NK-92 (cell line): ENCODE measurements around the gene HS6ST3.
"Not testable (repeated sequence)": the region's sequence is repeated elsewhere in the genome, so short reads cannot be mapped to it uniquely, and the experiment has no call there.

Source experiments
- DNase-seq: peaks from one replicate; lab custom pipeline; 2025; ENCODE audit not compliant: unreplicated experiment; lab: John Stamatoyannopoulos, UW

The HS6ST3 gene

DNA sequence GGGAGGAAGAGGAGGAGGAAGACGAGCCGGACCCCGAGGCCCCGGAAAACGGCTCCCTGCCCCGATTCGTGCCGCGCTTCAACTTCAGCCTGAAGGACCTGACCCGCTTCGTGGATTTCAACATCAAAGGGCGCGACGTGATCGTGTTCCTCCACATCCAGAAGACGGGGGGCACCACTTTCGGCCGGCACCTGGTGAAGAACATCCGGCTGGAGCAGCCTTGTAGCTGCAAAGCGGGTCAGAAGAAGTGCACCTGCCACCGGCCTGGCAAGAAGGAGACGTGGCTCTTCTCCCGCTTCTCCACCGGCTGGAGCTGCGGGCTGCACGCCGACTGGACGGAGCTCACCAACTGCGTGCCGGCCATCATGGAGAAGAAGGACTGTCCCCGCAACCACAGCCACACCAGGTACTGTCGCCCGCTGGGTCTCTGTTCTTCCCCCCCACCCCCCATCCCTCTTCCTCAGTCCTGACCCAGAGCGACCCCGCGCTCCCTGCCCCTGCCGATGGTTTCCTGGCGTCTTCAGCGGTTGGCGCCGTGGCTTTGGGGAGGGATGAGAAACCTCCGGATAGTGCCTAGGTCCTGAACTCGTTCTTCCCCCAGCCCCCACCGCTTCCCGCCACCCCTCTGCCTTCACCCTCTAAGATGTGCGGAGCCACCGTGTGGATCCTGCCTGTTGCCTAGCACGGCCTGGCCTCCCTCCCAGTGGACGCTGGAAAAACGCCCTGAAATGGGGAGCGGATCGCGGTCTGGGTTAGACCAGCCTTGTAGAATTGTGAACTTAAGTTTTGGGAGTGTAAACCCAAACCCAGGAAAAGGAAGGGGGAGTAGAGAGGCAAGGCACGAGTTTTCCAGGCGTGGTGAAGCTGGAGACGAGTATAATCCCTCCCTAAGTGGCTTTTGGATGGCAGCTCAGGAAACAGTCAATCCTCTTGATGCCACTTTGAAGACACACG is 1.5 kb downstream of the HS6ST3 start:
- no peak for DNase-seq

DNA sequence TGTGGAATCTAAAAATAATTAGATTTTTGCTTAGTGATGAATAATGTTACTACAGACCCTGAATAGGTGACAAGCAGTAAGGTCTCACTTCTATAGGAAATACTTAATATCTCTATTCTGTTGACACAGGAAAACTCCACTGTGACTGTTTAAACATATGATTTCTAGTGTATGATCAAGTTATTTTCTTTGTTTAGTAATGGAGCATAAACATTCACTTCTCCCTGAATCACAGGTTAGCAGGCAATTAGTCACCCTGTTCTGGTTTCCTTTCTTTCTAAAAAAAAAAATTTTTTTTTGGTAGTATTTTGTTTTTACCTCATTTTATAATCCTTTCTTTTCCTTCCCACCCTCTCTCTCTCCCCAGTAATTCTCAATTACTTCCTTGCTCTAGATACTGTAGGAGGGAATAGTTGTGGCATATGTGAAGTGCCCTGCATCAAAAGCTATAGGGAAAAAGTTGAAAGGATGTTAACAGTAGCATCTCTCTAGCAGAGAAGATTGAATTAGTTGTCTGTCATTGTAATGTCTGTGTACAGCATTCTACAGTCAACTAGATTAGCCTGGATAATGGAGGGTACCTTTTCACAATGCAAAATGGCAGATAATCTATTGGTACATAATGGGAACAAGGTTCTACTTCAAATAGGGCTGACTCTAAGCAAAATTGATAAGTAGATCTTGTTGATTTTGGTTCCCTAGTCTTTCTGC is 3.5 kb downstream of the HS6ST3 start:
- no peak for DNase-seq

DNA sequence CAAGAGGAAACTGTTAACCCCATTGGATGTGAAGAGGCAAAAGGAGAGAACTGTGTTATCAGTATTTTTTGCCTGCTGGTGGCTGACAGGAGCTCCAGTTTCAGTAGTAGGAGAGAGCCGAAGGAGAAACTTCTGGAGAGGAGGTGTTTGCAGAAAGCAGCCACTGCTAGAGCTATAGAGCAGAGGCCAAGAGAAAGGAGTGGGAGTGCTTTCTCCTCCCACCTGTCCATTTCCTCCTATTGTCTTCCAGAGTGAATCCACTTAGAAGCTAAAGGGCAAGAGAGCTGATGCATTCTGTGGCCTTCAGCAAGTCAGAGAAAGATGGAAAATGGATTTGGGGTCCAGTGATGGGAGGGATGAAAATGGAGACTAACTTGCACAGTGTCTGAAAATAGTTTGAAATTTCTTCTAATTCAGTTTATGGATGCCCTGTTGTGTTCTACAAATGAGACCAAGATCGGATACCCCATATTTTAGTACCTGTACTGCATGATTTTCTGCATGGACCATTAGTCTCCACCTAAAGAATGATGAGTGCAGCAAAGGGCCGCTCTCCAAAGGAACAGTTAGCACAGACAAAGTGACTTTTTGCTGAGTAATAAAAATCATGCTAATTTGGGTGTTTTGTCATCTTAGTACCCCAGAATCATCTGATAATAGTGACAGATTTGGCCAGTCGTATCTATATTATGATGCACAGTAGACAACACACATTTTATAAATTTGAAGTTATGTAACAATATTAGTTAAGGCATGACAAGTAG is 10.7 kb downstream of the HS6ST3 start:
- no peak for DNase-seq

DNA sequence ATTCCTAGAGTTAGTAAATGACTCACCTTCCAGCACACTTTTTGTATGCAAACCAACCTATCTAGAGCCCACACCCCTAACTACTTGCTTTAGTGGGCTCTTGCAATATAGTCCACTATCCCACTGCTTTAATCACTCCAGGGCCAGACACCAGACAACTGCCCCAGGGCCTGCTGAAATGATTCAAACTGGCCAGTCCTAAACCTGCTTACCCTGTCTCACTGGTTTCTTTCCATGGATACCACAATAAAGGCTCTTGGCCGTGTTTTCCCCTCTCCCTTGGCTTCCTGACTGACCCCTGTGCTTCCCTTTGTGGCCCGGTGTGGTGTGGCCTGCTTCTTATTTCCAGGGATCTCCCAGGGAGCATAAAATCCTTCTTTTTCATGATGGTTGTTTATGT is 14.6 kb downstream of the HS6ST3 start:
- no peak for DNase-seq

DNA sequence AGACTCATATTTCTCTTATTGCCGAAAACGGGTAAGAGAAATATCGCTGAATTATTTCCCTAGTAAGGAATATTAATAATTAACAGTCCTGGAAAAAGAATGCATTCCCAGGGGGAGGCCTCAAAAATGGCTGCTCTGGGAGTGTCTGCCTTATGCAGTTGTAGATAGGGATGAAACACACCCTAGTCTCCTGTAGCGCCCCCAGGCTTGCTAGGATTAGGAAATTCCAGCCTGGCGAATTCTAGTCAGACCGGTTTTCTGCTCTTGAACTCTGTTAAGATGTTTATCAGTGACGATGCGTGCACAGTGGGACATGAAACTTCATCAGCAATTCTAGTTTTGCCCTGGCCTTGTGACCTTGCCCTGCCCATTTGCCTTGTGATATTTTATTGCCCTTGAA is 18.2 kb downstream of the HS6ST3 start:
- DNase-seq, result not testable (repeated sequence)

DNA sequence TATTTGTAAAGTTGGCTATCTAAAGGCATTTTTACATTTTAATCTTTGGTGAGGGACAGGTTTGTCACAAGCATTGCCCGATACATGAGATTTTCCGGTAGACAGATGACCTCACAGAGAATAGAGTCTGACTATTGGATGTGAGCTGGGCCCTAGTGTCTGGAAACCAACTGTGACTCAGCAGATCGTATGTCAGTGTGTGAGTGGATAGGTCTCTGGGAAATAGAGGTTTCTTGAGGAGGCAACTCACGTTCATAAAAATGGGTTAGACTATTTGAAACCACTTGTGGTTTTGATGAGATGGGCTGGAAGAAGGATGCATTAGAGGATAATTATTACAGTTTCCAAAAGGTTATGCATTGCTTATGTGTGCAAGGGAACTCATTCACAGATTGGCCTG is 19.2 kb downstream of the HS6ST3 start:
- no peak for DNase-seq

DNA sequence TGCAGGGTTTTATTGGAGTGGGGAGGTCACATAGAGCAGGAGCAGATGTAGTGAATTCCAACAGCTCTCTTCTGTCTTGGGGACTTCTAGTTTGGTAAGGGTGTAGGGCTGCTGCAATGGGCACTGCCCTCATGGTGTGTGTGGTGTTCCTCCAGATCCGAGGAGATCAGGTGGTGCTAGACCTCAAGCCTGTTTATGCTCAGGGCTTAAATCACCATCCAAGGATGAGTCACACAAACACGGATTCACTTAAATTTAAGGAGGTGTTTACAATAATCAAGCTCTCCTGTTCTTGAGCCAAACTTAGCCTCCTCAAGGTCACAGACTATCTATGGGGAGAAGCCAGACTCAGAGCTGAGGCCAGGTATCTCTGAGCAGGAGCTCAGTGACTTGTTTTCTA is 23.0 kb downstream of the HS6ST3 start:
- no peak for DNase-seq

DNA sequence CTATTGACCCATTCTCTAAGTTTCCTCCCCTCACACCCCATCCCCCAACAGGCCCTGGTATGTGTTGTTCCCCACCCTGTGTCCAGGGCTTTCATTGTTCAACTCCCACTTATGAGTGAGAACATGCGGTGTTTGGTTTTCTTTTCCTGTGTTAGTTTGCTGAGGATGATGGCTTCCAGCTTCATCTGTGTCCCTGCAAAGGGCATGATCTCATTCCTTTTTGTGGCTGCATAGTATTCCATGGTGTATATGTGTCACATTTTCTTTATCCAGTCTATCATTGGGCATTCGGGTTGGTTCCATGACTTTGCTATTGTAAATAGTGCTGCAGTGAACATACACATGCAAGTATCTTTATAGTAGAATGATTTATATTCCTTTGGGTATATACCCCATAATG is 25.5 kb downstream of the HS6ST3 start:
- DNase-seq, result not testable (repeated sequence)

DNA sequence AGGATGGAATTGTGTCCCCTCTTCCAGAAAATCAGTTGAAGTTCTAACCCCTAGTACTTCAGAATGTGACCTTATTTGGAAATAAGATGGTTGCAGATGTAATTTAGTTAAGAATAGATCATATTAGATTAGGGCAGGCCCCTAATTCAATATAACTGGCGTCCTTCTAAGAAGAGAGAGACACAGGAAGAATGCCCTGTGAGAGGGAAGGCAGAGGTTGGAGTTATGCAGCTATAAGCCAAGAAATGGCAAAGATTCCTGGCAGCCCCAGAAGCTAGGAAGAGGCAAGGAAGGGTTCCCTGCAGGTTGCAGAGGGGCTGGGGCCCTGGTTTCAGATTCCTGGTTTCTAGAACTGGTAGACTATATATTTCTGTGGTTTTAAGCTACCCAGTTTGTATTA is 30.0 kb downstream of the HS6ST3 start:
- DNase-seq, result no peak

DNA sequence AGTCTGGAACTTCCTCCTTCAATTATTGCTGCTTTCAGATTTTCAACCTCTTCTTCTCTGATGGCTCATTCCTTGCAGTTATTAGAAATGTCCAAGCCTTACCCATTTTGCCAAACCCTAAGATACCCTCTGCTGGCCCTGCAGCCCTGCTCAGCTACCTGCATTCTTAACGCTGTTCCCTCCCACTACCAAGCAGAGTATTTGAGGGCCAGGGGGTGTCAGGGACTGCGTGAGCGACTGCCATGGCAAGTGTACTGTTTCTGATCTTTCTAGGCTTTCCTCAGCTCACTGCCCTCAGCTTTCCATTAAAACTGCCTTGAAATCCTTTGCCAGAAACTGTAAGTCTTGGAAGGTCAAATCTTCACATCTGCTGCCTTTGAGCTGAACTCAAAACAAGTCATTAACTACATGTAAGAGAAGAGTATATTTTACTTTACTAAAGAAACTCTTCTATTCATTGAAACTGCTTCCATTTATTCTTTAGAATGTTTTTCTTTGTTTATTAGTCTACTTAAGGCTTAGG is 41.0 kb downstream of the HS6ST3 start:
- no peak for DNase-seq

DNA sequence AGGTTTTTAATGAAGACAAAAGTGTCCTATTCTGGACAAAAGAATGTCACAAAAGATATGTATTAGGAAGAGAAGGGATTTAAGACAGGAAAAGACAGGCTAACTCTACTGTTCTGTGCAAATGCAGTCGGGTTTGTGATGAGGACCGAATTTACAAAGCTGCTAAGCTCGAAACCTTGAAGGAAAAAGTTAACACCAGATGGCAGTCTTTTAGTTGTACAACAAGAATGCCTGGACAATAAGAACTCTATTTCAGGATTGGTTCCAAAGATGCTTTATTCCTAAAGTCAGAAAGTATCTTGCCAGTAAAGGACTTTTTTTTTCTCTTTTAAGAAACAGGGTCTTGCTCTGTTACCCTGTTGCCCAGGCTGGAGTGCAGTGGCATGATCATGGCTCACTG is 51.1 kb downstream of the HS6ST3 start:
- no peak for DNase-seq

DNA sequence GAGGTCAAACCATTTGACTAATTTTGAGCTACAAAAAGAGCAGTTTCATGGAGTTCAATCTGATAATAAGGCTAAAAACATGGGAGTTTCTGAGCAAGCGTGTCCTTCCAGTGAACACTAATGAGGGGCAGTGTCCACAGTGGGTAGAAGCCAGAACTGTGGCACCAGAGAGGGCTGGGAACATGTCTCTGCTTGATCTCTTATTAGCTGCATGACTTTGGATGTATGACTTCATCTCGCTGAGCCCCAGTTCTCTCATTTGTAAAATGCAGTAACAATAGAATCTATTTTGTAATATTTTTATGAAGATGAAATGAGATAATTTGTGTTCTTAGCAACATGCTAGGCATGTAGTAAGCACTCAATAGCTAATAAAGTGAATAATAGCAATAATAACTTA is 69.8 kb downstream of the HS6ST3 start:
- no peak for DNase-seq

DNA sequence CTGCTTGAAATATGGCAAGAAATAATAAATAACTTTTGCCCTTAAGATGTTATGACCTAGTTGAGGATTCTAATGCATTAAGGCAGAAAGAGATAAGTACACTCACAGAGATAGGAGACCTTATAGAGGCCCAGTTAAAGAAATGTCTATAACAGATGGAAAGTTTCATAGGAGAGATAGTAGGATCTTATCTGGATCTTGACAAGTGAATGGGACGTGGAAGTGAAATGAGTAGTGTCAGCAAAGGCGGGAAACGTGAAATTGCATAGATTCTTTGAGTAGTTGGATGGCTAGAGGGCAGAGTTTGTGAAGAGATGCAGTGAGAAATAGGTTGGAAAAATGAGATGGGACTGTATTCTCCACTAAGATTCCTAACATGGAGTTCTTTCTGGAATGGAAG is 71.2 kb downstream of the HS6ST3 start:
- no peak for DNase-seq

DNA sequence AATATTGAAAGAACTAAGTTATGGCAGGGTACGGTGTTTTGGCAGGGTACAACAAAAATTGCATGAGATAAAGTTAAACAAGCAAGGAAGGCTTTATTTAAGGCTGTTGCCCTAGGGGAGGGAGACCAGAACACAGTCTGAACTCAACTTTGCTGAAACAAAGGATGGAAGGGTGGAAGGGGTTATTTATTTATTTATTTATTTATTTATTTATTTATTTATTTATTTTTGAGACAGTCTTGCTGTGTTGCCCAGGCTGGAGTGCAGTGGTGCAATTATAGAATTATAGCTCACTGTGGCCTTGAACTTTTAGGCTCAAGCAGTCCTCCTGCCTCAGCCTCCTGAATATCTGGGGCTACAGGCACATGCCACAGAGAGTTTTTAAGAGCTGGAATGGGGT is 75.9 kb downstream of the HS6ST3 start:
- DNase-seq, result no peak

DNA sequence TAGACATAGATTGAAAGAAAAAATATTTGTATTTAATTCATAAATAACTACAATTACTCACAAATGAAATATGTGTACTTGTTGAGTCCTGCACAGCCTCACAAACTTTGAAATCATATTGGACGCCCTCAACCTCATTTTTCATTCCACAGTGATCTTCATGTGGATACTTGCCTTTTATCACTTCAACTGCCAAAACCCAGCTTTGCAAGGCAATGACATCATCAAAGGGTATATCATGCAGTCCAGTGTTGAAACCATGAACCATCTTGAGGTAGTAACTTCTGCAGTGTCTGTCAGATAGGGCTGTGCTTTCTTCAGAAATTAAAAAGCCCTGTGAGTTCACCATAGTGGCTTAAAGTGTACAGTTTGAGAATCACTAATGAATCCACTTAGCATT is 82.2 kb downstream of the HS6ST3 start:
- DNase-seq, result no peak

DNA sequence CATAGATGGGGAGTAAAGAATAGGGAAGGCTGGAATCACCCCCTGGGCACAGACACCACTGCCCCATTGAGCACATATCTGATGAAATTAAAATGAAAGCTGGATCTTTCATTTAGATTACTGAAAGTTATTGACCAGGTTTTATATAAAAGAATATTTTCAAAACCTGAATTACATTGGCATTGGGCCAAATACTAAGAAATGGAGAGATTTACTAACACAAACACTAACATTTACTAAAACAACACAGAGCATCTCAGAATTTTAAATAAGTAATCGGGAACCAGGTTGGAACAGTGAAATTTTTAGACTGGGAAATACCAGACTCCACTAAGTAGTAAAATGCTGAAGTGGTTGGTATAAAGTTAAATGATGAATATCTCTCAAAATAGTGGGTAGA is 88.9 kb downstream of the HS6ST3 start:
- DNase-seq, result no peak

DNA sequence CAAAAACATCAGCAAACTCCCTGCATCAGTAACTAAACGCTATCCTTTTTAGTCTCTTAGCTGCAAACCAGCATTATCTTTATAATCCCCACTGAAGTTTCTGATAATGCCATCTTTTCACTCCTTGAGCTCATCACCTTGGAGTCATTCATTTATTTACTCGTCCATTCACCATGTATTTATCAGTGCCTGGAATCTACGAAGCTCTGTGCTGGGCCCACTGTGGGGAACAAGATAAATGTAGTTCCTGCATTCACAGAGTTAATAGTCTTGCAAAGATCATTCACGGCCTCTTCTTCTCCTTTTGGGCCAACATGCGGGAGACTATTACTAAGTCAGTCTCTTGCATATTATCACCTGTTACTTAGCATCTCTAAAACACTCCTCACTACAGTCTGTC is 89.4 kb downstream of the HS6ST3 start:
- no peak for DNase-seq

DNA sequence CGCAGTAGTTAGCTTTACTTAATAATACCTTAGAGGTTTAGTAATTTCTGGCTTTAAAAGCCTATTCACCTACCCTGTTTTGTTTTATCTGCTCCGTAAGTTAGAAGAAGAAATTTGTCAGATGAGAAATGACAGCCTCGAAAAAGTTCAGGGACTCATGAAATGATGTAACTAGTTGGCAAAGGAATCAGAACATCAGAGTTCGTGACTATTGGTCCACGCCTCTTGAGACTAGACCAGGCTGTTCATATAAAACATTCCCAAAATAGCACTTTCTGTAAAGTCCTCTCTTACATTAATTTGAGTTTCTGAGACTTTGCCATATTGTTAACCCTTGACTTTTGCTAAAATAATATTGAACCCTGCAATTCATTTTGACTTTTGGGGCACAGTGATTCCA is 92.0 kb downstream of the HS6ST3 start:
- no peak for DNase-seq

DNA sequence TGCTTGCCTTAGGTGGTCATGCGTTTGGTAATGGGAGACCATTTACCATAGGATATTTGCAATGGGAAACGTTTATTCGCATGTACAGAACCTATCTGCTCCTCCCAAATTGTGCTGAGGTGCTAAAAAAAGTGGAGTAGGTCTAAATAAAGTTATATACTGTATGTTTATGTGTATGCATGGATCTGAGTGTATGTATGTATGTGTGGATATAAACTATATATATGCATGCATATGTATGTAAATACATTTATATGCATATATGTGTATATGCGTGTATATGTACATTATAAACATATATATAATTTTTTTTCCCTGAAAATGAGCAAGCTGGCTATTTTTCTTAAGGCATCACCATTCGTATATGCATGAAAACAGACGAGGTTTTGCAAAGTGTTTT is 95.9 kb downstream of the HS6ST3 start:
- no peak for DNase-seq

DNA sequence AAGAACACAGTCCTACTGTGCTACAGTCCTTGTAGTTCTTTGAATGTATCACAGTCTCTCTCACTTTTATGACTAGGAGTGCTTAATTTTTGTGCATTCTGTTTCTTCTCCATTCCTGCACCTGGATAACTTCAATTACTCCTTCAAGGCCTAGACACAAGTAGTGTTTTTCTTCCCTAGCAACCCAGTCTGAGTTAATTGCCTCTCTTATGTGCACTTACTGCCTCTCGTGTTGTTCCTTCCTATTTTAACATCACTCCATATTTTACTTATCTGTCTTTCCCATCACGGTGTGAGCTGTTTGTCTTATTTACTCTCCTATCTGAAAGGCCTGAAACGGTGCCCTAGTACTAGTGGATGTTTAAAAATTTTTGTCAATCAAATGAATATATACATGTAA is 101.5 kb downstream of the HS6ST3 start:
- DNase-seq, result no peak

DNA sequence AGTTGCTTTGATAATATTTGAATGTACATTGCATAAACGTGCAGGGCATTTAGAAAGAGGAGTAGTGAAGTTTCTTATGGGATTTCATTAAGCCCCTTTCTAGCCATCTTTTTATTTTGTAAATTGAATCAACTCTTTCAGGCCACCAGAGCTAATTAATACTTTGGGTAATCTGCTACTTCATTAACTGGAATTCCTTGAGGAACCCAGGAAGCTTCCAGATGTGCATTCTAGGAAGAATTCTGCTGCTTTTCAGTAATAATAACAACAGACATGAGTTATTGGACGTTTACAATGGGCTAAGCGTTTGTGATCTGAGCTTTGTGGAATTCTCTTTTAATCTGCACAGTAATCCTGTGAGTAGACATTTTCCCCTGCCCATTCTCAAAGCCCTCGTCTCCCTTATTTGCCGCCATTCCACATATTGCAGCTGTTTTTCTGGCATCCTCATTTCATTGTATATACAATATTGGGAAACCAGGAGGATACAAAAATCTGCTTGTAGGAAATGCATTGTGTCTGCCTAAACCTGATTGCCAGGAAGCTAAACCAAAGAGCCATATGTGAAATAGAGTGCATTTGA is 103.9 kb downstream of the HS6ST3 start:
- no peak for DNase-seq
